Measurements from ENCODE around the gene GPX1. TPM values are rescaled to one million over a fixed set of nuclear protein-coding genes. Genes with fewer than 3 reads are reported as not detected.
"Not testable (repeated sequence)": the region's sequence is repeated elsewhere in the genome, so short reads cannot be mapped to it uniquely, and the experiment has no call there.

Gene GPX1
- total RNA-seq, 2 experiments from 2014 or later = 86.4 to 90.6 TPM

GRCh38 chr3:49383387-49383786, 25.2 kb upstream of the GPX1 start:
- H3K9me3 Mint-ChIP-seq = peaks cover 2% of the 10 kb centered on the region
- no peak overlapping the region for H3K4me3 Mint-ChIP-seq
- H3K27me3 Mint-ChIP-seq = no peaks in the 10 kb centered on the region
- H3K36me3 Mint-ChIP-seq = peaks cover 34% of the 10 kb centered on the region
- H3K27ac Mint-ChIP-seq = no peak overlapping the region
- ATAC-seq (ENCODE audit: low read depth) (no peak), DNase-seq (no peak)
- POLR2A ChIA-PET = no interaction called here
- peaks cover 11% of the 10 kb centered on the region for H3K4me1 Mint-ChIP-seq

- Mint-ChIP-seq H3K4me3 (no peak overlapping the region), H3K27me3 (no peaks in the 10 kb centered on the region), H3K36me3 (peaks cover 44% of the 10 kb centered on the region), H3K27ac (peak overlapping the region; percentile 55), H3K4me1 (peaks cover 17% of the 10 kb centered on the region), H3K9me3 (peaks cover 4% of the 10 kb centered on the region)
- DNase-seq (no peak), ATAC-seq (ENCODE audit: low read depth) (no peak)
- POLR2A ChIA-PET = interaction anchor here (0.6 to 1.3 kb wide), 4 partner anchors 19 to 51 kb away, joined by 3 to 6 read pairs (median 4); partner anchors contain the start of genes NICN1, RHOA and TCTA
Observed at GRCh38 chr3:49378249-49378895, 20.2 kb upstream of the GPX1 start.

DNA sequence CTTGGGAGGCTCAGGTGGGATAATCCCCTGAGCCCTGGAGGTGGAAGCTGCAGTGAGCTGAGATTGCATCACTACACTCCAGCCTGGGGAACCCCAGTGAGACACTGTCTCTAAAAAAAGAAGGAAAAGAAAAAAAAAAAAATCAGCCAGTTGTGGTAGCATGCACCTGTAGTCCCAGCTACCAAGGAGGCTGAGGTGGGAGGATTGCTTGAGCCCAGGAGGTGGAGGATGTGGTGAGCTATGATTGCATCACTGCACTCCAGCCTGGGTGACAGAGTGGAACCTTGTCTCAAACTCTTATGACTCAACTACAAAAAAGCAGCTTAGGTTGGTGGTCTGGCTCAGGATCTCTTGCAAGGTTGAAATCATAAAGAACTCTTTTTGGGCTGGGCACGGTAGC, 19.3 kb upstream of the GPX1 start:
- Mint-ChIP-seq H3K4me1 (peaks cover 17% of the 10 kb centered on the region), H3K27me3 (no peaks in the 10 kb centered on the region), H3K4me3 (peak overlapping the region; percentile 18), H3K9me3 (peaks cover 4% of the 10 kb centered on the region), H3K36me3 (peaks cover 45% of the 10 kb centered on the region), H3K27ac (peak overlapping the region; percentile 75)
- ATAC-seq (ENCODE audit: low read depth) = peak; percentile 85
- DNase-seq = peak; percentile 35
- POLR2A ChIA-PET = interaction anchor here (0.6 to 1.3 kb wide), 5 partner anchors 18 to 52 kb away, joined by 3 to 6 read pairs (median 3); partner anchors contain the start of genes NICN1, RHOA, TCTA and USP4

DNA sequence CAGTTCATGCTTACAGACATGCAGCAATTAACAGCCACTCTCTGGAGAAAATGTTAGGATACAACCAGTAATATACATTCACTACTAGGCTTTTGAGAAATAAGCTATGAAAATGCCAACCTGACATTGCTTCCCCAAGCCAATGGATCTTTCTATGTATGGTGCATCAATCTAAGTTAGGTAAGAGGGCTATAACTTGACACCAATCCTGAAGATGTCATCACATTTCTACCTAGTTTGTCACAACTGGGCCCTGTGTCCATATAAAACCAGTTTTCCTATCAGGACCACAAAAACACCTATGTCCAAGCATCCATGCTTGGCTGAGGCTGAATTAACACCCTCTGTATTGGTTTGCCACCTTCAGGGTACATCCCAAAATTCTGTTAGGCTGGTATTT, 13.8 kb upstream of the GPX1 start:
- peaks cover 15% of the 10 kb centered on the region for H3K4me1 Mint-ChIP-seq
- POLR2A ChIA-PET = no interaction called here
- no peaks in the 10 kb centered on the region for H3K27me3 Mint-ChIP-seq
- DNase-seq = no peak
- no peak overlapping the region for H3K4me3 Mint-ChIP-seq
- H3K27ac Mint-ChIP-seq = no peak overlapping the region
- no peaks in the 10 kb centered on the region for H3K9me3 Mint-ChIP-seq
- ATAC-seq (ENCODE audit: low read depth) = no peak
- H3K36me3 Mint-ChIP-seq = peaks cover 49% of the 10 kb centered on the region

- Mint-ChIP-seq H3K4me3 (no peak overlapping the region), H3K27ac (no peak overlapping the region), H3K36me3 (peaks cover 53% of the 10 kb centered on the region), H3K27me3 (no peaks in the 10 kb centered on the region), H3K4me1 (peaks cover 16% of the 10 kb centered on the region), H3K9me3 (no peaks in the 10 kb centered on the region)
- DNase-seq (no peak), ATAC-seq (ENCODE audit: low read depth) (no peak)
- POLR2A ChIA-PET = interaction anchor here (0.7 kb wide), 1 partner anchor 50 kb away, joined by 4 read pairs; no protein-coding TSS in a partner anchor
Observed at GRCh38 chr3:49370585-49371290, 12.6 kb upstream of the GPX1 start.

DNA sequence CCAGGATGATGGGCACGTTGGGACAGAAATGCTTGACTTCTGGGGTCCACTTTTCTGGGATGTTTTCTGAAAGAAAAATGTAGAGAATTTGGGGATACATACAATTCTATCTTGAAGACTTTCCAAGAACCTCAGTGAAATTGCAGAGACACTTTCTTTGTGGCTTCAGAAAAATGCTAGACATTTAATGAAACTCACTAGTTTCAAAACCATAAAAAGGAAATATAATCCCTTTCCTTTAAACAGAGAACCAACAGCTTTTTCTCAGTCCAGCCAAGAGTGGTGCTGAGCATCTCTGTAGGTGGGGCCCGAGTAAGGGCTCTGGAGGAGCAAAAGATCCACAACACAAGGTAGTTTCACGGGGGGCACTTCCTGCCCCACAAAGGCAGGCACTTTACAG, 4.4 kb upstream of the GPX1 start:
- Mint-ChIP-seq H3K4me3 (no peak overlapping the region), H3K36me3 (peaks cover 46% of the 10 kb centered on the region), H3K9me3 (no peaks in the 10 kb centered on the region), H3K4me1 (peaks cover 24% of the 10 kb centered on the region), H3K27me3 (no peaks in the 10 kb centered on the region), H3K27ac (peak overlapping the region; percentile 81)
- DNase-seq = no peak
- POLR2A ChIA-PET = no interaction called here
- ATAC-seq (ENCODE audit: low read depth) = no peak

- H3K9me3 Mint-ChIP-seq = no peaks in the 10 kb centered on the region
- peak overlapping the region; percentile 54 for H3K27ac Mint-ChIP-seq
- peaks cover 28% of the 10 kb centered on the region for H3K4me1 Mint-ChIP-seq
- peaks cover 47% of the 10 kb centered on the region for H3K36me3 Mint-ChIP-seq
- no peak overlapping the region for H3K4me3 Mint-ChIP-seq
- ATAC-seq (ENCODE audit: low read depth) = no peak
- POLR2A ChIA-PET = interaction anchor here (1.0 to 3.4 kb wide), 5 partner anchors 16 to 90 kb away, joined by 3 to 46 read pairs (median 5); partner anchors contain the start of genes RHOA, TCTA and USP4
- no peaks in the 10 kb centered on the region for H3K27me3 Mint-ChIP-seq
- DNase-seq = no peak
Observed at GRCh38 chr3:49359623-49360022, 1.5 kb upstream of the GPX1 start.

- no peak for ATAC-seq (ENCODE audit: low read depth)
- H3K27me3 Mint-ChIP-seq = no peaks in the 10 kb centered on the region
- peaks cover 48% of the 10 kb centered on the region for H3K36me3 Mint-ChIP-seq
- POLR2A ChIA-PET = interaction anchor here (1.0 to 3.4 kb wide), 6 partner anchors 17 to 90 kb away, joined by 3 to 46 read pairs (median 5); partner anchors contain the start of genes RHOA, TCTA and USP4
- H3K9me3 Mint-ChIP-seq = no peaks in the 10 kb centered on the region
- H3K4me1 Mint-ChIP-seq = peaks cover 29% of the 10 kb centered on the region
- peak overlapping the region; percentile 89 for H3K4me3 Mint-ChIP-seq
- no peak for DNase-seq
- peak overlapping the region; percentile 82 for H3K27ac Mint-ChIP-seq
Observed at GRCh38 chr3:49358884-49359225, 702 bp upstream of the GPX1 start.

DNA sequence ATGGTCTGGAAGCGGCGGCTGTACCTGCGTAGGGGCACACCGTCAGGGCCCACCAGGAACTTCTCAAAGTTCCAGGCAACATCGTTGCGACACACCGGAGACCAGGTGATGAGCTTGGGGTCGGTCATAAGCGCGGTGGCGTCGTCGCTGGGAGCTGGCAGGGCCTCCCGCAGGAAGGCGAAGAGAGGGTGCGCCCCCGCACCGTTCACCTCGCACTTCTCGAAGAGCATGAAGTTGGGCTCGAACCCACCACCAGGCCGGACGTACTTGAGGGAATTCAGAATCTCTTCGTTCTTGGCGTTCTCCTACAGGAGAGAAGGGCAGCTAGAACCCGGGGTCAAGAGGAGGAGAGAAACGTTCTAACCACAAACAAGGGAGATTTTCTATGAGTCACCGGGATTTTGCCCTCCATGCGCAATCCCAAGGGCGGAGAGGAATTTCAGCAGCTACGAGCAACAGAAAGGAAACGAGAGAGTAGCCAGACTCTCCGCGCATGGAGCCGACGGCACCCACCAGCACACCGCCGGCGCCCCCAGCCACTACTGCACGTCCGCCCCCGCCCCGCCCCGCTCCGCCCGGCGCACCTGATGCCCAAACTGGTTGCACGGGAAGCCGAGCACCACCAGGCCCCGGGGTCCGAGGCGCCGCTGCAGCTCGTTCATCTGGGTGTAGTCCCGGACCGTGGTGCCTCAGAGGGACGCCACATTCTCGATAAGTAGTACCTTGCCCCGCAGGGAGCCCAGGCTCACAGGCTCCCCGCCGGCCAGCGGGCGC, 523 bp downstream of the GPX1 start:
- H3K27ac Mint-ChIP-seq = peak overlapping the region; percentile 87
- H3K36me3 Mint-ChIP-seq = peaks cover 40% of the 10 kb centered on the region
- peak overlapping the region; percentile 89 for H3K4me3 Mint-ChIP-seq
- not testable (repeated sequence) for H3K9me3 Mint-ChIP-seq, H3K27me3 Mint-ChIP-seq
- peaks cover 28% of the 10 kb centered on the region for H3K4me1 Mint-ChIP-seq
- POLR2A ChIA-PET = interaction anchor here (1.0 to 3.4 kb wide), 5 partner anchors 12 to 60 kb away, joined by 3 to 46 read pairs (median 8); partner anchors contain the start of genes RHOA, TCTA and USP4
- peak; percentile 40 for ATAC-seq (ENCODE audit: low read depth)
- DNase-seq = peak; percentile 69

GRCh38 chr3:49357095-49357442, 1.1 kb downstream of the GPX1 start:
- Mint-ChIP-seq H3K4me1 (peaks cover 25% of the 10 kb centered on the region), H3K36me3 (peaks cover 35% of the 10 kb centered on the region), H3K4me3 (peak overlapping the region; percentile 89), H3K27ac (peak overlapping the region; percentile 87)
- peak; percentile 10 for ATAC-seq (ENCODE audit: low read depth)
- not testable (repeated sequence) for DNase-seq, H3K9me3 Mint-ChIP-seq, H3K27me3 Mint-ChIP-seq
- POLR2A ChIA-PET = interaction anchor here (1.0 to 3.4 kb wide), 6 partner anchors 12 to 60 kb away, joined by 3 to 46 read pairs (median 6); partner anchors contain the start of genes RHOA, TCTA and USP4

GRCh38 chr3:49352890-49353421, 5.2 kb downstream of the GPX1 start:
- no peak for ATAC-seq (ENCODE audit: low read depth)
- Mint-ChIP-seq H3K9me3 (no peaks in the 10 kb centered on the region), H3K27ac (no peak overlapping the region), H3K27me3 (no peaks in the 10 kb centered on the region), H3K36me3 (peaks cover 14% of the 10 kb centered on the region), H3K4me1 (peaks cover 18% of the 10 kb centered on the region), H3K4me3 (no peak overlapping the region)
- POLR2A ChIA-PET = interaction anchor here (0.6 kb wide), 1 partner anchor 59 kb away, joined by 3 read pairs; no protein-coding TSS in a partner anchor
- DNase-seq = no peak

- Mint-ChIP-seq H3K27ac (no peak overlapping the region), H3K9me3 (no peaks in the 10 kb centered on the region), H3K36me3 (peaks cover 11% of the 10 kb centered on the region), H3K4me3 (no peak overlapping the region), H3K27me3 (no peaks in the 10 kb centered on the region), H3K4me1 (peaks cover 16% of the 10 kb centered on the region)
- ATAC-seq (ENCODE audit: low read depth) (no peak), DNase-seq (no peak)
- POLR2A ChIA-PET = no interaction called here
Observed at GRCh38 chr3:49352281-49352680, 5.9 kb downstream of the GPX1 start.

- ATAC-seq (ENCODE audit: low read depth) = no peak
Observed at GRCh38 chr3:49351521-49352011, 6.6 kb downstream of the GPX1 start.

More at GRCh38 chr3:49351521-49352011, 6.6 kb downstream of the GPX1 start:
- H3K4me3 Mint-ChIP-seq = no peak overlapping the region
- peaks cover 11% of the 10 kb centered on the region for H3K36me3 Mint-ChIP-seq
- H3K27me3 Mint-ChIP-seq = no peaks in the 10 kb centered on the region
- no peak overlapping the region for H3K27ac Mint-ChIP-seq
- H3K4me1 Mint-ChIP-seq = peaks cover 16% of the 10 kb centered on the region
- POLR2A ChIA-PET = no interaction called here
- H3K9me3 Mint-ChIP-seq = no peaks in the 10 kb centered on the region
- DNase-seq = no peak
